Coronary artery (tissue), 2 donors: ENCODE measurements around the gene STAM.

ENCODE experiments used
- DNase-seq: peaks from one replicate; pipeline ENCODE4 v3.0.0-alpha.2; 2017; ENCODE audit warnings: low spot score
- H3K27ac ChIP-seq, 2 donors: fragments of 200-600 bp; sonication (generic); one replicate each; pipeline ENCODE4 v1.5.1; 2016 to 2019
- H3K4me3 ChIP-seq: fragments of 200-600 bp; sonication (generic); 2 replicates; pipeline ENCODE4 v1.5.1; 2016; ENCODE audit warnings: mild to moderate bottlenecking, moderate library complexity
- TF ChIP-seq, protein P1 (sequence below): fragments of 200-600 bp; sonication (generic); IDR thresholded peaks from one replicate; pipeline ENCODE4 v1.5.1; 2019; ENCODE audit warnings: antibody characterized with exemption

STAM gene

DNA sequence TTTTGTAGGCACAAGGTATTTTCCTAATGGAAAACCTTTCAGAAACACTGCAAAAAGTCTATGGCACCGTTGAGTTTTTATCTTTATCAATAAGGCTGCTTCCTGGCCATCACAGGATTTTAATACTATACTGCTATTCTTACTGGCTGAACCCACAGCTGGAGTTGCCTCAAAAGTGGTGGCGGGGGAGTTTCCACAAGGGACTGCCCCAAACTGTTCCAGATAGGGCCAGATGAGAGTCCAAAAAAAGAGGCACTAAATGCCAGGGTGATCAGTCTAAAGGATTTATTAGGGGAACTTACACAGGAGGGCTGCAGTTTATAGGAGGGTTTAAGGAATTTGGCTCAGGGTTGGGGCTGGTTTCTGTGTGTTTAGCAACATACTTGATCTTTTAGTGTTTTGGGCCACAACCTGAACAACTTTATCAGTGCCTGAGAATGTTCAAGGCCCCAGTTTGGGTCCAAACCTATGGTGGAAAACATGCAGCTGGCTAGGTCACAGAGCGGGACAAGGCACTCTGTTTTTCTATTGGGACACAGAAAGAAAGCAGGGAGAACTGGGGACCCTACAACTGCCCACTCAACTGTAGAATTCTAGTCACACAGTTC lies 41.4 kb downstream of the STAM start:
- Histone ChIP-seq H3K4me3 (no peak overlapping the region), H3K27ac (no peak overlapping the region)
- no peak for DNase-seq
- TF ChIP-seq, protein P1, sequence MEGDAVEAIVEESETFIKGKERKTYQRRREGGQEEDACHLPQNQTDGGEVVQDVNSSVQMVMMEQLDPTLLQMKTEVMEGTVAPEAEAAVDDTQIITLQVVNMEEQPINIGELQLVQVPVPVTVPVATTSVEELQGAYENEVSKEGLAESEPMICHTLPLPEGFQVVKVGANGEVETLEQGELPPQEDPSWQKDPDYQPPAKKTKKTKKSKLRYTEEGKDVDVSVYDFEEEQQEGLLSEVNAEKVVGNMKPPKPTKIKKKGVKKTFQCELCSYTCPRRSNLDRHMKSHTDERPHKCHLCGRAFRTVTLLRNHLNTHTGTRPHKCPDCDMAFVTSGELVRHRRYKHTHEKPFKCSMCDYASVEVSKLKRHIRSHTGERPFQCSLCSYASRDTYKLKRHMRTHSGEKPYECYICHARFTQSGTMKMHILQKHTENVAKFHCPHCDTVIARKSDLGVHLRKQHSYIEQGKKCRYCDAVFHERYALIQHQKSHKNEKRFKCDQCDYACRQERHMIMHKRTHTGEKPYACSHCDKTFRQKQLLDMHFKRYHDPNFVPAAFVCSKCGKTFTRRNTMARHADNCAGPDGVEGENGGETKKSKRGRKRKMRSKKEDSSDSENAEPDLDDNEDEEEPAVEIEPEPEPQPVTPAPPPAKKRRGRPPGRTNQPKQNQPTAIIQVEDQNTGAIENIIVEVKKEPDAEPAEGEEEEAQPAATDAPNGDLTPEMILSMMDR = no peak

DNA sequence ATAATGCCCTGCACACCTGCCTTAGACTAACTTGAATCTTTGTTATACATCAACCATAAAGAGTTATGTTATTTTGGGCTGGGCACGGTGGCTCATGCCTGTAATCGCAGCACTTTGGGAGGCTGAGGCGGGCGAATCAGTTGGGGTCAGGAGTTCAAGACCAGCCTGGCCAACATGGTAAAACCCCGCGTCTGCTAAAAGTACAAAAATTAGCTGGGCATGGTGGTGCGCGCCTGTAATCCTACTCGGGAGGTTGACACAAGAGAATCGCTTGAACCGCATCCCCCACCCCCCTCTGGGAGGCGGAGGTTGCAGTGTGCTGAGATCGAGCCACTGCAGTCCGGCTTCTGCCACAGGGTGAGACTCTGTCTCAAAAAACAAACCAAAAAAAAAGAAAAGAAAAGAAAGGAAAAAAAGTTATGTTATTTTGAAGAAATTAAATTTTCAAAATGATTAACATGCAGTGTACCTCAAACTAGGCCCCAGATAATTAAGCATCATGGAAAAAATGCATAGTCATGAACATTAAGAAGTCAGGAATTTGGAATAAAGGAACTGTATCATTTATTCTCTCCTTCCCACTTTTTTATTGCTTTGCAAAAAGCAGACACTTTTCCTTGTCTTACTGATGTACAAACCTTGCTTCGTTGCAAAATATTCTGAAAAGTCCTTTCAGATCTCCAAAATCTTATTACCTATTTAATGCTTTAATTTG lies 43.3 kb downstream of the STAM start:
- Histone ChIP-seq H3K4me3 (no peak overlapping the region), H3K27ac (no peak overlapping the region)
- TF ChIP-seq, protein P1 = no peak
- DNase-seq = no peak

DNA sequence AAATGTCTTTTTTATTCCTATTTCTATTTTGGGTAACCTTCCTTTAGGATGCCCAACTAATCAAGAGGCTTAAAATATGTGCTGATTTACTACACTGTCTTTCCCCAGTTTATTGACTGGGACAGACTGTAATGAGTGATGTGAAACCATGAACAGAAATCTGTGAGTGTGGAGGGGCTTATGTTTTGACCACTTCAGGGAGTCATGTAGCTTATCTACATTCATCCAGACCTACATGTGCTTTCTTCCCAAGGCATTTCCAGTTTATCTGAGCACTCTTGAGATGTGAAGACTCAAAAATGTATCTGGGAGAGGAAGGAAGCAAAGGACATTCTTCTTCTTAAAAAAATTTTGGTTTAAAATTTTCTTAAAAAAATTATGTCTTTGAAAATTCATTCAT lies 45.2 kb downstream of the STAM start:
- Histone ChIP-seq H3K27ac (no peak overlapping the region), H3K4me3 (no peak overlapping the region)
- TF ChIP-seq, protein P1 = no peak
- DNase-seq = no peak

DNA sequence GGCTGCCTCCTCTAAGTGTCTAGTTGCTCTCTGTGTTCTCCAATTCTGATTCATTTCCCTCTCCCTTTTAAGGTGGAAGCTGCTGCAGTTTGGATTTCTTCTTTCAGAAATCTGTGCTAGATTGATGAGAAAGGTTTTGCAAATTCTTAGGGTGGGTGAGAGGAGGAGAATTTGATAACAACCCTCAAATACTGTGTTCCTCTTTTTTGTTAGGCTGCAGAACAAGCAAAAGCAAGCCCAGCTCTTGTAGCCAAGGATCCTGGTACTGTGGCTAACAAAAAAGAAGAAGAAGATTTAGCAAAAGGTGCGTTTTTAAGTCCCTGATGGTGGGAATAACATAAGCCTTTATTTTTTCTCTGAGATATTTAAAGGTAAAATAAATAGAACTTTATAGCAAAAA lies 49.1 kb downstream of the STAM start:
- no peak for DNase-seq
- TF ChIP-seq, protein P1 = no peak
- Histone ChIP-seq H3K4me3 (no peak overlapping the region), H3K27ac (no peak overlapping the region)

DNA sequence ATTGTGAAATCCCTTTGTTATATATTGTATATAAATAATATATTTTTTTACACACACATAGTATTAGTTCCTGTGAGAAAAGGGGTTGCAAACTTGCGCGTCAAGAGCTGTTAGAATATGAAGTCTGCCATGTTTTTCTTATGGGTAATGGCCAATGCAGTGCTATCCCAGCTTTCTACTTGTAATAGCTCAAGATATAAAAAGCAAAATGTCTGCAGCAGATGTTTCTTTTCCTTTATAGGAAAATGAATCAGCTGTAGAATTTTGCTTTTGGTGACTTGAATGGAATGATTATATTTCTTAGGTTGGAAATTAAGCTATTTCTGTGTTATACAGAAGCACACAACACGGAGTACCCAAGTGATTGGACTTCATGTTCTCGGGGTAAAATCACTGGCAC lies 54.7 kb downstream of the STAM start:
- Histone ChIP-seq H3K27ac (no peak overlapping the region), H3K4me3 (no peak overlapping the region)
- DNase-seq = no peak
- TF ChIP-seq, protein P1 = no peak

DNA sequence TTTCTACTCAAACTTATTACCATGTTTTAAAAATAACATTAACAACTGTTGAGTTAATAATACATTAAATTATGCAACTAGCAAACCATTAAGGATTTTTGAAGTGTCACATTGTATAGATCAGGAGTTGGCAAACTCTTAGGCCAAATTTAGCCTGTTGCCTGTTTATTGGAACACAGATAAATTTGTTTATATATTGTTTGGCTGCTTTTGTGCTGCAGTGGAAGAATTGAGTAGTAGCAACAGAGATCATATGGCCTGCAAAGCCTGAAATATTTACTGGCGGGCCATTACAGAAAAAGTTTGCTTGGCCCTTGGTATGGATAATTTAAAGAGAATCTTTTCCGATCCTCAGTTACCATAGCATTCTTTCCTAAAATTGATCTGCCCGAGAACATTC lies 57.4 kb downstream of the STAM start:
- TF ChIP-seq, protein P1 = no peak
- Histone ChIP-seq H3K27ac (no peak overlapping the region), H3K4me3 (no peak overlapping the region)
- no peak for DNase-seq

DNA sequence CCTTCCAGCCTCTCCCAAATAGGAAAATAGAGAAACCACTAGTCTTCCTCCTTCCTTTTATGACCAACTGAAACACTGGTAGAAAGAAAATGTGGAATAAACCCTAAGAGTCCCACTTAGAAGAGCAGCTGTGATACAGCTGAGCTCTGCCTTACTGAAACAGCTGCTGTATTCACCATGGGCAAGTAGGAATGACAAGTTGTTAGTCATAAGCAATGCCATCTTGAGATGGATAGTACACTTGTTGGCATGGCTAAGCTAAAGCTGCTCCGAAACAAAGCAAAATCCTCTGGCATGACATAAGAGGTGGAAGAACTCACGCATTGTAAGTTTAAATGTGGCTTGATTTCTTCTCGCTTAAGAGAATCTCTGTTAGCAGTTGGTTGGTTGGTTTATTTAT lies 59.8 kb downstream of the STAM start:
- DNase-seq = no peak
- TF ChIP-seq, protein P1 = no peak
- H3K27ac ChIP-seq = no peak overlapping the region
- H3K4me3 ChIP-seq = no peak overlapping the region
